HG03135 (cell line): ENCODE results near the gene TRIM5.
A peak's percentile ranks its signal among the peaks of the same experiment; 100 is the strongest.

ENCODE experiments used
- ATAC-seq: cut with Tn5 transposase; IDR thresholded peaks from one replicate; pipeline ENCODE4 v1.9.1; 2021; ENCODE audit warnings: mild to moderate bottlenecking, moderate library complexity; ENCODE audit not compliant: unreplicated experiment

TRIM5 gene

DNA sequence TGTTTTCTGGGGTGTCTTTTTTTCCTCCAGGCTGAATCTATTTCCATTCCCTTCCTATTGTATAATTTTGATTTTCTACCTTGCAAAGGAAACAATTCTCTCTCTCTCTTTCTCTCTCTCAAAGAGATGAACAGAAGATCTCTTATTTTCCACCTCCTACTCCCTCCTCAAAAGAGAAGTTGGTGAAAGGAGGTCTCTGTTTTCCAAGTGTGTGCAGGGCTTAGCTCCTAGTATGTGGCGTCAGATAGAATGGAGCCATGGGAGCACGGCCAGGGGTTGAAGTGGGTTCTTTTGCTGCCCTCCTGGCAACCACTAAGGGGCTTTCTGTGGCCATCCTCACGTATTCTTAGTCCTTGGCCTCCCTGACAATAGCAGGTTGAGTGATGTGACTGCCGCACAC lies 59.6 kb downstream of the TRIM5 start:
- no peak for ATAC-seq

DNA sequence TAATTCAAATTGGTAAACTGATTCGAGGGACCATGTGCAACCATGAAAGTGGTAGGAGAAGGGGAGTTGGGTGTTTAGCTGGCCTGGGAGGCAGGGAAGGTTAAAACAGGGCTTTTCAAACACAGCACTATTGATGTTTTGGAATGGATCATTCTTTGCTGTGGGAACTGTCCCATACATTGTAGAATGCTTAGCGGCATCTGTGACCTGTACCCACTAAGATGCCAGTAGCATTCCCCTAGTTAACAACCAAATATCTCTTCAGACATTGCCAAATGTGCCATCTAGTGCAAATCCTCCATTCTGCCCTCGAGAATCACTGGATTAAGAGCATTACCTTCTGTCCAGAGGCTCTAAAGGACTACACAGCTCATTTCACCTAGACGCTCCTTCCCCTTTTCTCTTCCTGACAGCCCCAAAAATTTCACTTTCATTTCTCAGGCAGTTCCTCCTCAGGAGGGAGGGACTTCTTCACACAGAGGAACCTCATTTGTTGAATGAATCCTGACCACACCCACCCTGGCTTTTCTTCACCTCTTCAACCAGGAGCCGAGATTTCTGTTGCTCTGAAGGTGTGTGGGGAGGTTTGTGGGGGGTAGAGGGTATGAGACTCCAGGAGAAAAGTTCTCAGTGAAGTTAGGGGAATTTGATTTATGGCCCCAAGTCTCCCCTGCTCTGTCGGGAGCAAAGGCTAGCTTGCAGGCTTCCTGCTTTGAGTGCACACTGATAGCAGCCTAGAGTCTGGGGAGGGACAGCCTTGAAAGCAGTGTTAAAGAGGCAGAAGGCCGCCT lies 60.2 kb downstream of the TRIM5 start, which contains the start of gene TRIM34:
Gene TRIM34 (plus strand): TSS at position 513 of the 791 bp plus-strand sequence. CDS start 7,331 bp downstream, outside the sequence.
- peak; percentile 97 for ATAC-seq

DNA sequence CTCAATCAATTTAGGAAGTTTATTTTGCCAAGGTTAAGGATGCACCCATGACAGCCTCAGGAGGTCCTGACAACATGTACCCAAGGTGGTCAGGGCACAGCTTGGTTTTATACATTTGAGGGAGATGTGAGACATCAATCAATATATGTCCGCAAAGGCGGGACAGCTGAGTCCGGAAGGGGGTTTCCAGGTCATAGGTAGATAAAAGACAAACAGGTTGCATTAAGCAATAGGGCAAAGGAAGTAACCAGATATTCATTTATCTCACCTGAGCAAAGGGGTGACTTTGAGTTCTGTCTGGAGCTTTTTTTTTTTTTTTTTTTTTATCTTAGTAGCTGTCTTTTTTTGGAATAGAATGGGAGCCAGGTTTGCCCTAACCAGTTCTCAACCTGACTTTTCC lies 62.1 kb downstream of the TRIM5 start:
- no peak for ATAC-seq

DNA sequence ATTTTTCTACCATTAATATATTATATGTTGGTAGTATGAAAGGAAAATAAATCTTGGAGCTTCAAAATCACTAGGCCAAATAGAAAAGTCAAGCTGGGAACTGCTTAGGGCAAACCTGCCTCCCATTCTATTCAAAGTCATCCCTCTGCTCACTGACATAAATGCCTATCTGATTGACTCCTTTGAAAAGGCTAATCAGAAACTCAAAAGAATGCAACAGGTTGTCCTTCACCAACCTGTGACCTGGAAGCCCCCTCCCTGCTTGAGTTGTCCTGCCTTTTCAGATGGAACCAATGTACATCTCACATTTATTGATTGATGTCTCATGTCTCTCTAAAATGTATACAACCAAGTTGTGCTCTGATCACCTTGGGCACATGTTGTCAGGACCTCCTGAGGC lies 63.3 kb downstream of the TRIM5 start:
- no peak for ATAC-seq

DNA sequence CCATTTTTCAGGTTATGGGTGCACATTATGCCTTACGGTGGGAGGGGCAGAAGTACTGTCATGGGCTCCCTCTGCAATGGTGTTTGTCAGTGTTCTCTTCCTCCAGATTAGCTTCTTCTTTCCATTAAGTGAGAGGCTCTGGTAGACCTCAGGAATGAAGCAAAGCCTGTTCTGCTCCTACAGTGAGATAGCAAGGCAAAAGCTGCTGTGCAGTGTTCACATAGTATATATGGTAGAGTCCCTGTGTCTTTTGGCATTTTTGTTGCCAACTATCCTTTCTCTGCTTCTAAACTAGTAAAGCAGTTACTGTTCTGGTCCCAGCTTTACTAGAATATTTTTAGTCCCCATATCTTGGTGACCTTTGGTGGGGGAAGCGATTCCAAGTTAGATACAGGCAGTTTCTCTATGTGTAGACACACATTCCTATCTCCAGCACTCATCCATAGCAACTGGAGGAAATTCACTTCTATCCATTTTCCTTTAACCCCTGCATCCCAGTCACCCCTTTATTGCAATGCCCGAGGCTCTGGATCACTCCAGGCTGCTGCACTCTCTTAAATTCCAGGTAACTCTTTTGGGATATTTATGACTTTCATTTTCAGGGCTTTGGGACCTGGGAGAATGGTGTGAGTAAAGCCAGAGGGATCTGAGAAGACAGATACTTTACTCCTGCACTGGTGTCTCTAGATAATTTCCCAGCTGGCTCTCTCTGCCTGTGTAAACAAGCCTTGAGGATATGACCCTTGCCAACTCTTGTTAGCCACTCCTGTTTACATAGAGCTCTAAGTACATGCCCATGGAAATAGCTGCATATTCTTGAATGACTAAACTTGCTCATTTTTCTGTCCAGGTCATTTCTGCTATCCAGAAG lies 64.0 kb downstream of the TRIM5 start:
- ATAC-seq, result no peak

DNA sequence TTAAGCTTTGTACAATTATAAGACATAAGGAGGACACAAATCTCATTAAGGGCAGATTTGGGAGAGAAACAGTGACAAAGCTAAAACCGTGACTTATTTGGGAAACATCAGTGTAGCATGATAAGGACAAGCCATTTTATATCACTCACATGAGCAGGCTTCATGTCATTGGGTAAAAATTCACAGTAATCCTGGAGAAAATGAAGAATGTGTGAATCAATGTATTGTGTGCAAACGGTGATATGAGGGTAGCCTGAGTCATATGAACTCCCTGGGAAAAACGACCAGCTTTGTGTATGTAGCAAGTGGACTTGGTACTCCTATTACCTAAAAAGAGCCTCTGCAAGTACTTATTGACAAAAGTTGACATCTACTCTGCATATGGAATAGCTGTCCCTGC lies 66.1 kb downstream of the TRIM5 start:
- ATAC-seq, result no peak
